Measurements from ENCODE around the gene MYO3B.
A peak's percentile ranks its signal among the peaks of the same experiment; 100 is the strongest.
"Not testable (repeated sequence)": the region's sequence is repeated elsewhere in the genome, so short reads cannot be mapped to it uniquely, and the experiment has no call there.

The MYO3B gene

DNA sequence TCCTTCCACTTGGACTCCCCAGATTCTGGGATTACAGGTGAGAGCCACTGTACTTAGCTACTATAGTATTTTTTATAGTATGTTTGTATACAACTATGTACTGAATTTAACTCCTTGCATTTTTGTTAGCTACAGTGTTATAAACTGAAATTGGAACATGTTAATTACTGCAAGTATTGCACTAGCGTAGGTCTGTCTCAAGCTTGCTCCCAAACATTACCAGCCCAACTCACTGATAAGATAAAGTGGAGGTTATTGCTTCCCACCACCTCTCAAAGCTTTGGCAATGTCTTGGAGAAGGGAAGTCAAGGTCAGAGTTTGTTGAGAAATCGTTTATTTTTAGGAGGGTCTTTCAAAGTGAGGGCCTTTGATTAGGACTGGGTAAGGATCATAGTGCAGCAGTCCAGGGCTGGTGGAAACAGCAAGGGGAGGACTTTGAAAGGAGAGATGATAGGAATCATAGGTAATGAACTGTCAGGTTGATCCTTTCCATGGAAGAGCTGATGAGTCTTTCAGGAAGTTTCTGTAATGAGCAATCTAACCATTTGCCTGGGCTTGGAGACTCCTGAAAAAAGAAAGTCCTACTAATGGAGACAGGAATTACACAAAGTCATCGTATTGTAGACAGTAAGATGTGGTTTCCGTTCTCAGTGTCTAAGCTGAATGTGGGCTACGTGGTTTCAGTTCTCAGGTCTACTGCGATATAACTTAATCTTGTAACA lies 257.1 kb downstream of the MYO3B start:
- no peak for DNase-seq

DNA sequence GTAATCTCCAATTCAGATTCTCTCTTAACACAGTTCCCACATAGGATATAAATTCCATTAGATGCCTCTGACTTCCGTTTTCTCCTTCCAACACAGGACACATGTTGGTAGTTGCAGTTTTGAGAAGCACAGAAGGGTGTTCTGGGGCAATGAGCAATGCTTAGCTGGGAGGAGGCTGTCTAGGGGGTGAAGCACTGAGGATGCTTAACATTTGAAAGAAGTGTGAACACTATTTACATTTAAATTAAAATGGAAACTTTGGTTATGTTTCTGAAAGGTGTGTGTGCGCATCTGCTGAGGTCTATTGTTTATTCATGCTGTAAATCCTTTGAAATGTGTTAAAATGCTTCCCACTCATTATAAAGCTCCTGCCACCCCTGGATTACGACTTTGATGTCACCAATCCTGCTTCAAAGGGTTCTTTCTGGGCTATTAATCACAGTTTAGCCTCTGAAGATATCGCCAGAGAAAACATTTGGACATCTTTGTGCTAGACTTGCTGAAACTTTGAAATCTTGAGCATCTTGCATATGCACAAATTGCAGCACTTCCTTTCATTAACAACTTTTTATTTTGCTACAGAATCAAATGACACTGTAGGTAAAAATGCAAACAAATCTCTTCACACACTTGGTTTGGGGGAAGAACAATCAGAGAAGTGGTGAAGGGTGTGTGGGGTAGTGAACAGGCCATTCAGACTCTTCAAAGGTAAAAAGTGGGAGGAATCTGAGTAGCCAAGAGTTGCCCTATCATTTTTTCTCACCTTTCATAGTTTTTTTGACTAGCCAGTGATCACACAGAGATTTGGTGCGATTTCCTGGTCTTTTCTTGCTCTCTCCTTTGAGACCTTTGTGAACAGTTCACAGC lies 258.4 kb downstream of the MYO3B start:
- DNase-seq: no peak

DNA sequence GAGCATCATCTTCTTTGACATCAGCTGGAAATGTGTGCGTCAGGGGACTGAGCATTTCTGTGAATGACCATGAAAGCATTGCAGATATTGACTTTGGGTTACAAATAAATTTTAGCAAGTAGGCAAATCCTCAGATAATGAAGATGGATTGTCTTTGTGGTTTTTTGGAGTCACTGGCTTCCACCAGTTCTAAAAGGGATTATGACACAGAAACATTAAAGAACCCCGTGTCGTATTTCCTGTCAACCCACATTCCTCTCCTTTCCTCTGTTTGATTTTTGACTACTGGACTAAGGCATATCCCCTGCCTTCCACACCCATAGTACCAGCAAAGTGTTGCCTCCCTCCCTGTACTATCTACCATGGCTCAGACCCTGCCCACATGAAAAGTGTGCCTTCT lies 268.1 kb downstream of the MYO3B start:
- no peak for DNase-seq

DNA sequence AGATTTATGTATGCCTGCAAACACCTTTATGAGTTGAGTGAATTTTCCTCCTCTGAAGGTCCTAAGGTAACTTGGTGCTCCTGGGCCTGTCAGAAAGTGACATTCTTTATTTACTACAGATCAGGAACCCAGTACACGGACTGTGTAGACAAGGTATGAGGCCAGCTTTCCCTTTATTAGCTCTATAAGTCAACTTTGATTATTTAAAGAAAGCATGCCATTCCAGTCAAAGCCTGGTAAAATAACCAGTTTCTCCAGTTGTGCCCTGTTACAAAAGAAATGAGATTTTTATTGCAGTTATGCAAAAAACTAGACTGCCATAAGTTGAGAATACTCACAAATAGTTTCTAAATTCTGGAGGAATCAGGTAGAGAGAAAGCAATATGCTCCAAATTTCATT lies 271.1 kb downstream of the MYO3B start:
- DNase-seq: no peak

DNA sequence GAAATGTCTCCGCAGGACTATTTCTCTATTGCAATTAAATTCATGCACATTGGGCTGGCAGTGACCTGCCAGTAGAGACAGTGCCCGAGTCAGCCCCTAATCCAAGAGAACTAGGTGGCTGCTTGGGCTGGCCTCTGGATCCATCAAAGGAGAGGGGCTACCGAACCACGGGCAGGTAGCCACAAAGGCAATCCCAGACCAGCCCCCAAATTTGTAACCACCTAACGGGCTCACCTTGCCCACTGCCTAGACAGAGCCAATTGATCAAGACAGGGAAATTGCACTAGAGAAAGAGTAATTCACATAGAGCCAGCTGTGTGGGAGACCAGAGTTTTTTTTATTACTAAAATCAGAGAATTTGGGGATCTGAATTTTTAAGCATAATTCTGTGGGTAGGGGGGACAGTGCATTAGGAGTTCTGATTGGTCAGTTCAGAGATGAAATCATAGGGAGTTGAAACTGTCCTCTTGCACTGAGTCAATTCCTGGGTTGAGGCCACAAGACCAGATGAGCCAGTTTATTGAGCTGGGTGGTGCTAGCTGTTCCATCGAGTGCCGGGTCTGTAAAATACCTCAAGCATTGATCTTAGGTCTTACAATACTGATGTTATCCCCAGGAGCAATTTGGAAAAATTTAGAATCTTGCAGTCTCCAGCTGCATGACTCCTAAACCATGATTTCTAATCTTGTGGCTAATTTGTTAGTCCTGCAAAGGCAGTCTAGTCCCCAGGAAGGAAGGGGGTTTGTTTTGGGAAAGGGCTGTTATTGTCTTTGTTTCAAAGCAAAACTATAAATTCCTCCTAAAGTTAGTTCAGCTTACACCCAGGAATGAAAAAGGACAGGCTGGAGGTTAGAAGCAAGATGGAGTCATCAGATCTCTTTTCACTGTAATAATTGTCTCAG lies 276.8 kb downstream of the MYO3B start:
- DNase-seq: no peak

DNA sequence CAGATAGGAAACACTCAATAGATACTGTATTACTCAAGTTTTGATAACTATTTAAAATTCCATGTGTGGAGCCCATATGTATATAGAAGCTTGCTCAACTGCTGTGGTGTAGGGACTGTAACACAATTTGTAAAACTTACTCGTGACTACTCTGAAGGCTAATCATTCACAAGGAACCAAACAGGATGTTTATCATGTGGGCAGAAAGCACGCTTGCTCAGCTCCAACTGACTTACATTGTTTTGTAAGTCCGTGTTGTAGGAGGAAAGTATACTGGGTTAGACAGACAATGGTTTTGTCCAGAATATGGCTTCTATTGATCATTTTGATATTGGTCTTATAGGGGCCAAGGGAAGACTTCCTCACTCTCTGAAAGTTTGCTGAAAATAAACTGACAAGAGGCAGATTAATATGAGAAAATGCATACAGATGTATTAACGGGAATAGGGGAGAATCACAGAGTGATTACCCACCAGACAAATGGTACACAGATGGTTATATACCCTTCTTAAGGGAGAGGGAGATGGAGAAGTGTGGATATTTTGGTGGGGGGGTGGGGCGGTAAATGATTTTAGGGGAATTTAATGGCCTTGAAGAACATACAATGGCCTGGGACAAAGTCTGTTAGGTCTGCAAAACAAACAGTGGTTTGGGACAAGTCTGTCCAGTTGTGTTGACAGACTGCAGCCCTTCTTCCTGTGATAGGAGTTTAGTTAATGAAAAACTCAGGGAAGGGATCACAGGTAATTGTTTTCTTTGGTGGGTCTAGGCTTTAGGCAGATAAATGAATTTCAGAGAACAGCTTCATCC lies 277.9 kb downstream of the MYO3B start:
- no peak for DNase-seq

DNA sequence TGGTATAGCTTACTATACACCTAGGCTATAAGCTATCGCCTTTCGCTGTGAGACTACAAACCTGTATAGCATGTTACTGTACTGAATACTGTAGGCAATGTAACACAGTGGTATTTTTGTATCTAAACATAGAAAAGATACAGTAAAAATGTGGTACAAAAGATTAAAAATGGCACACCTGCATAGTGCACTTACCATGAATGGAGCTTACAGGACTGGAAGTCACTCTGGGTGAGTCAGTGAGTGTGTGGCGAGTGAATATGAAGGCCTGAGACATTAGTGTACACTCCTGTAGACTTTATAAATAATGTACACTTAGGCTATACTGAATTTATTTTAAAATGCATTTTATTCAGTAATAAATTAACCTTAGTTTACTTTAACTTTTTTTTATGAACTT lies 279.0 kb downstream of the MYO3B start:
- no peak for DNase-seq

DNA sequence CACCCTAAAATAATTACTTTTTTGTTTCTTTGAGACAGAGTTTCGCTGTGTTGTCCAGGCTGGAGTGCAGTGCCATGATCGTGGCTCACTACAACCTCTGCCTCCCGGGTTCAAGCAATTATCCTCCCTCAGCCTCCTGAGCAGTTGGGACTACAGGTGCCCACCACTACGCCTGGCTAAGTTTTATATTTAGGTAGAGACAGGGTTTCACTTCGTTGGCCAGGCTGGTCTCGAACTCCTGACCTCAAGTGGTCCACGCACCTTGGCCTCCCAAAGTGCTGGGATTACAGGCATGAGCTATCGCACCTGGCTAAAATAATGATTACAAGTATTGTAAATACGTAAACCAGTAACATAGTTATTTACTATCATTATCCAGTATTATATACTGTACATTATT lies 279.8 kb downstream of the MYO3B start:
- no peak for DNase-seq

DNA sequence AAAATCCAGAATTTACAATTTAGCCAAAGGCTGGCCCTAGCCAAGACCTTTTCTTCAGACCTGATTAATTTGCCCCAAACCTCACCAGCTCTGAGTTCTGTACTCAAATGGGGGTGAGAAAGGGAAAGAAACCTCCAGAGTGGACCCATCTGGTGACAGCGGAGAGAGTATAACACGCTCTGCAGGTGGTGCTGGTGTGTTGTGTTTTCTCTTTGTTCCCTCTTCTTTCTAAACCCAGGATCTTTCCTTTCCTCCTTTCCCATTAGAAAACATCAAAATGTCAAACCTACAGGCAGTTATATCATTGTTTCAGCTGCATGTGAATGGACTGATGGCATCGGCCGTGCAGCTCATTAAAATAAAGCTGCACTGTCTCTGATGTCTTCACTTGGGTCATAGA lies 283.9 kb downstream of the MYO3B start:
- no peak for DNase-seq

DNA sequence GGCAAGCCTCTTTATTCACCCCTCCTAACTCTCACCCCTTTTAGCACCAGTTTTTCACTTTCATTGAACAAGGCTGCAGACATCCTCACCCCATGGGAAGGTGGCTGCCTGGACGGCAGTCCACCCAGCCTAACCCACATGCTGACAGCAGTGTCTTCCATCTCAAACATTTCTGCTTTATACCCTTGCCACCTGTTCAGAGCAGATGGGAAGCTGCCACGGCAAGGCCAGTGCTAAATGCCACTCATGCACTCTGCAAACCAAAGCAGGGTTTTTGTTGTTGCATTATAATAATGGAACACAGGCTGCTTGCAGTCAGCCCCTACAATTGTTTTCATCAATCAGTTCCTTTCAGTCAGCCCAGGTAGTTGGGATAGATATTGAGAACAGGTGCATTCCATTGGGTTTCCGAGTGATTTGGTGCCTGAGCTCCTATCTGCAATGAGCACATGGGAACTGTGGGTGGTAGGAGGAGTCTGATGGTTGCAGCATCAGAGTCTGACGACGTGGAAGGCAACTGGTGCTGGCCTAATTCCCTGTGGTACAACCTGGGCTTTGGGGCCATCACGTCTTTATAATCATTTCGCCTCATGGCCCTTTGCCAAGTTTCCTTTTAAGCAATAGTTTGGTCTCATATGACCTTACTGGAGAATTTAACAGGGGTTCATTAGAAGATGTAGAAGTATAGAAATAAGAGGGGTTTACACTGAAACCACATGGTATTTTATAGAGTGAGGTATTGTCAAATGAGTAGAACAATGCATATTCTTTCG lies 284.7 kb downstream of the MYO3B start:
- no peak for DNase-seq

DNA sequence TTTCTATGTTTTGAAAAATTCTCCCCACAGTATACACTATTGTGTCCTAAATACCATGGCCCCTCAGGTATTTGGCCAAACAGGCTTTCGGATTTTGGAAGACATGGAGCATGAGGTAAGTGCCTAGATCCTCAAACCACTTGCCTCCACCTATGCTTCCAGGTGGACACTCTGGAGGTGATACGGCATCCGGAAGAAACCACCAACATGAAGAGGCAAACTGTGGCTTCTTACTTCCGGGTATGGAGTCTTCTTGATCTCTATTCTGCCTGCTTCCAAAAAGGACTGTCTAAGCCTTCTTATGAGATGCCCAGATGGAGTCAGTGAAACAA lies 285.2 kb downstream of the MYO3B start:
- DNase-seq: no peak

DNA sequence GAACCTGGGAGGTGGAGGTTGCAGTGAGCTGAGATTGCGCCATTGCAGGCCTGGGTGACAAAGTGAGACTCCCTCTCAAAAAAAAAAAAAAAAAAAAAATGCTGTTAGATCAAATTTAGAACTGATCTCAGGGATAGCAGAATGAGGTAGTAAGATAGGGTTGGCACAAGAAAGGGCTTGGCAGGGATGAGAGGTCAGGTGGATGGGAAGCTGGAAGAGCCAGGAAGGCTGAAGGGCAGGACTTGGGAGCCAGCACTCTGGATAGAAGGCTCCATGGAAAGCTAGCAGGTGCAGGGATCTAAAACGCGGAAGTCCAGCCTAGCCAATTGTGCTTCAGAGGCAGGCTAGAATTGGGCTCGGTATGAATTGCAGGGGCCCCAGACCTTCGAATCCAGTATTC lies 286.3 kb downstream of the MYO3B start:
- DNase-seq: no peak

DNA sequence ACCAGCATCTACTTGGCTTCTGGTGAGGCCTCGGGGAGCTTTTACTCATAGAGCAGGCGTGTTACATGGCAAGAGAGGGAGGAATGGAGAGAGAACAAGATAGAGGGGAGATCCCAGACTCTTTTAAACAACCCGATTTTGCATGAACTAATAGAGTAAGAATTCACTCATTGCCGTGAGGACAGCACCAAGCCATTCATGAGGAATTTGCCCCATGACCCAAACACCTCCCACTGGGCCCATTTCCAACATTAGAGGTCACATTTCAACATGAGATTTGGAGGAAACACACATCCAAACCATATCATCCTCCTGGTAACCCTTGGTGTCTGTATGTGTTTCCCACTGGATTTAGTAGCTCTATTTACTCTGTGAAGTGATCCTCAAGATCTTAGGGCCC lies 287.3 kb downstream of the MYO3B start:
- DNase-seq: no peak

DNA sequence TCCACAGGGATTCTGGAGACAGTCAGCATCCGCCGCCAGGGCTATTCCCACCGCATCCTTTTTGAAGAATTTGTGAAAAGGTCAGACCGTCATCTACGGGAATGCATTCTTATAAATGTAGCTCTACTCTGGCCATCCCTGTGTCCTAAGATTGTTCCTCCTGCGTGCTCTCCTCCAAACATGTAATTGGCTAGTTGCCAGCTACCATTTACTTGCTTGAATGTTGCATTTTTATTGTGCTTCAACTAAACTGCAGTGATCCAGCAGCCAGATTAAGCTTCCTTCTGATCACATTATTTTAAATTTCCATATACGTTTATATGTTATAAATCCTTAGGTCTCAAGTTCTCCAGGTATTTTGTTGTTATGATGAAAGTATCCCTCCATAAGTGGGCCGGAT lies 288.7 kb downstream of the MYO3B start:
- DNase-seq: no peak

DNA sequence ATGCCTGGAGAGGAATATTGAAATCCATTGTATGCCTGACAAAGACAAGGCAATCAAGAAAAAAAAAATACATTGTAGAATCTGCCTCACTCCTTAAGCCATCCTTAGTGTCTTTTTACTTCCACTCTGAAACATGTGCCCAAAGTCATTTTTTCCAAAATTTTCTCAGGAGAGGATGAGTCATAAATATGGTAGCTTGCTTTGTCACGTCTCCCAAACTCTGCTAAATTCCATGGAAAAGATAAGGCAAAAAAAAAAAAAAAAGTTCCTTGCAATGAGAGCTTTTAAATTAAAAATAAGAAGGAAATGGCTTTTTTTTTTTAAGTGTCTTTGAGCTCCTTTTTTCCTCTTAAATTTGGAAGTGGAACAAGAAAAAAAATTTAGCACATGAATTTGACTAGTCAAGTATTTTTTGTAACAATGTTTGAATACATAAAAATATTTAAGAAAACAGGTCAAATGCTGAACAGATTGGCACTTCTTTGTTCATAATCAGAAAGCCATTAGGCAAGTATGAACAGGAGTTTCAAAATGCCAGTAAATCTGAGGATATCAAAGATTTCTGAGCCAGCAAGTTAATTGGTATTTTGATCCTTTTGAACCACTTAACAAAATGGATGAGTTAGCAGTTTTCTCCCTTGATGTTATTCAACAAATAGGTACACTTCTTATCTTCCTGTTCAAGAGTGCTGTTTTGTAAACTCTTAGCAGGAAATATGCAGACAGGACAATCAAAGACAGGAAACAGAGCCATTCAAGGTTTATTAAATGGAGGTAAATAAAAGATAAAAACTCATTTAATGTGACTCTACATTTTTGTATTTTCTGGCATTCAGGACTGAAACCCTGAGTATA lies 289.8 kb downstream of the MYO3B start:
- peak; percentile 54 for DNase-seq

DNA sequence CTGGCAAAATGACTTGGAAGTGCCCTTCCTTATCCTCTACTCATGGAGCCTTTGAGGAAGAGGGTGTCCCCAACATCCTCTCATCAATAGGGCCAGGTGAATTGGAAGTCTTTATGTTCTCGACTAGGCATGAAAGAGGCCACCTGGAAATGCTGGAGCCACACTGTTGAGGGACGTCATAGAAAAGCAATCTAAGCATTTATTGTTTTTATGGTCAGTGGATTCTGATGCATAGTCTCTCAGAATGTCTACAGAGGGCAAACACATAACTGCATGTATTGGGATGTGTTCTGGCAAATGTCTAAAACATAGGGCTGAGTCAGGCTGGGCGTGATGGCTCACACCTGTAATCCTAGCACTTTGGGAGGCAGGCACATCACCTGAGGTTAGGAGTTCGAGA lies 290.6 kb downstream of the MYO3B start:
- no peak for DNase-seq

DNA sequence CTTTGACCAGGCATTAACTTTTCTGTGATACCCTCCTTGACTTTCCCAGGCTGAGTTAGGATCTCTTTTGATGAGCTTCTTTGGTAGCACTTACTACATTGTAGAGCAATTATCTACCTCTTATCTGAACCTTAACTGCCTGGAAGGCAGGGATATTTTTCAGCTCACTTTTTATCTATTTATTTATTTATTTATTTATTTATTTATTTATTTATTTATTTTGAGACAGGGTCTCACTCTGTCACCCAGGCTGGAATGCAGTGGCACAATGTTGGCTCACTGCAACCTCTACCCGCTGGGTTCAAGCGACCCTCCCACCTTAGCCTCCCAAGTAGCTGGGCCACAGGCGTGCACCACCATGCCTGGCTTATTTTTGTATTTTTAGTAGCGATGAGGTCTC lies 294.6 kb downstream of the MYO3B start:
- DNase-seq: not testable (repeated sequence)

DNA sequence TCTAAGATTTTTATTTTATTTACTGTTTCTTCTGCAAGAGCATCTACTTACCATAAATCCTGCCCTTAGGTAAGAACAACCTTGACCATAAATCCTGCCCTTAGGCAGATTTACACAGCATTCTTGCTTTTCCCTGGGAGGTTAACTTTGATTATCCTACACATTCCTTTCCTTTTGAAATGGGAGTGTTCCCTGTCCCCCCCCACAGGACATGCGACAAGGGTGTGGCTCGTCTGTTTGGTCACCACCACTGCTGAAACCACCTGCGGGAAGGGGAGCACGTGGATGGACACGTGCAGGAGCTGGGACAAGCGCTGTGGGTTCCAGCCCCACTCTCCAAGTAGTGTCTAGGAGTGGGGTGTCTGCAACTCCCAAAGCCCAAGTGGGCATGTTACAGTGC lies 297.9 kb downstream of the MYO3B start:
- no peak for DNase-seq

DNA sequence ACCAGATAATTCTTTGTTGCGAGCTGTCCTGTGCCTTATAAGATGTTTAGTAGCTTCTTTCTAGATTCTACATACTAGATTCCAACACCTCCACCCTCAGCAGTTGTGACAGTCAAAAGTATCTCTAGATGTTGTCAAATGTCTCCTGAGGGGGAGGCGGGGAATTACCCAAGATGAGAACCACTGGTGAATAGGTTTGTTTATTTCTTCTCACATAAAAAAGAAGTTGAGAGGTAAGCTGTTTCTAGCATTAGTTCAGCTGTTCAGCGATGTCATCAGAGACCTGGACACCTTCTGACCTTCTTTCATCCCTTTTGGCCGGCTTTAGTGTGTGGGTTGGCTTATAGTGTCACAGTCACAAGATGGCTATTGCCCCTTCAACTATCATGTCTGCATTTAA lies 299.7 kb downstream of the MYO3B start:
- no peak for DNase-seq

DNA sequence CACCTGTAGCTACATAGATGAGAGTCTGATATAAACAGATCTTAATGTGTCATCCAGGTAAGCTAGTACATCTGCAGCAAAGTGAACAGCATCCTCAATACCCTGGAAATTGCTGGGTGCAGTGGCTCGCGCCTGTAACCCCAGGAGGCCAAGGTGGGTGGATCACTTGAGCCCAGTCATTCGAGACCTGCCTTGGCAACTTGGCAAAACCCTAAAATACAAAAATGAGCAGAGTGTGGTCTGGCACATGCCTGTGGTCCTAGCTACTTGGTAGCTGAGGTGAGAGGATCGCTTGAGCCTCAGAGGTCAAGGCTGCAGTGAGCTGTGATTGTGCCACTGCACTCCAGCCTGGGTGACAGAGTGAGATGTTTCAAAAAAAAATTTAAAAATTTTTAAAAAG lies 303.3 kb downstream of the MYO3B start:
- DNase-seq: no peak

DNA sequence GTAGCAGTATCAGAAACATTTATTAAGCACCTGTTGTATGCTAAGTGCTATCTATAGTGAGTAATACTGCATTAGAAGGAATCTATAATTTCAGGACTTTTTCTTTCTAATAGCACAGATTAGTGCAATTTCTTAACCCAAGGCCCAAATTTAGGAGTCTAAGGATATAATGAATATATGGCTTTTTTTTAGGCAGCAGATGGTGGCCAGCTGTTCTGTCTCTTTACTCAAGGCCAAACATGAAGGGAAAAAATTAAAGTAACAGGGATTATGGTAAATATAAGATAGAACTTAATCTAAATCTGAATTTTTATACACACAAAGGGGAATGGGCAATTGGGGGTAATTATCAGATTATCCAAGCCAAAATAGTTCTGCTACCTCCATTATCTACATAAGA lies 306.6 kb downstream of the MYO3B start:
- no peak for DNase-seq

Measured in NCI-H1105 (cell line).